RWPE1 (cell line): ENCODE data around the gene TM4SF5.
A peak's percentile ranks its signal among the peaks of the same experiment; 100 is the strongest.

Experiments used
- CTCF ChIA-PET: fragments of 350-600 bp; sonication (Branson Sonifier 250); formaldehyde crosslinking; extraction: SDS; loops from one replicate; lab custom pipeline; 2021; lab: Yijun Ruan, JAX
- POLR2A ChIA-PET: fragments of 400-600 bp; formaldehyde crosslinking; extraction: SDS; loops from one replicate; lab custom pipeline; 2020; ENCODE audit warnings: antibody characterized with exemption; ENCODE audit not compliant: low non-redundant PET; lab: Yijun Ruan, JAX
- DNase-seq: peaks from one replicate; pipeline ENCODE4 v3.0.0; 2012; ENCODE audit warnings: low spot score
- H3K27ac ChIP-seq: fragments of 450-650 bp; 2 replicates; pipeline ENCODE4 v1.5.1; 2017
- CTCF ChIP-seq: fragments of 450-650 bp; conservative IDR thresholded peaks from 2 replicates; pipeline ENCODE4 v1.5.1; 2017; ENCODE audit warnings: low read depth, mild to moderate bottlenecking

TM4SF5 gene

GRCh38 chr17:4806777-4807604 is 35.3 kb downstream of the TM4SF5 start, which contains the start of gene PLD2:
TSS of gene PLD2 (plus strand) at chr17:4807152. CDS start at chr17:4807773, 621 bp downstream.
- no peak for TF ChIP-seq CTCF
- DNase-seq, result peak; percentile 95
- CTCF ChIA-PET, result interaction anchor here (0.5 to 1.8 kb wide), 6 partner anchors 17 to 81 kb away, joined by 3 to 8 read pairs (median 4); partner anchors contain the start of gene MED11
- peak within 1 kb of the TSS; percentile 73 for H3K27ac ChIP-seq
- POLR2A ChIA-PET, result interaction anchor here (0.6 kb wide), 1 partner anchor 10 kb away, joined by 4 read pairs; no protein-coding TSS in a partner anchor

GRCh38 chr17:4807605-4808377 is 36.1 kb downstream of the TM4SF5 start:
- ChIA-PET CTCF (interaction anchor here (0.5 to 1.8 kb wide), 4 partner anchors 18 to 77 kb away, joined by 3 to 8 read pairs (median 4); partner anchors contain the start of gene MED11), POLR2A (no interaction called here)
- H3K27ac ChIP-seq, result peak overlapping the region; percentile 73
- DNase-seq, result no peak
- no peak for TF ChIP-seq CTCF

GRCh38 chr17:4808378-4808767 is 36.7 kb downstream of the TM4SF5 start:
- H3K27ac ChIP-seq, result peak overlapping the region; percentile 73
- POLR2A ChIA-PET, result interaction anchor here (0.7 kb wide), 1 partner anchor 44 kb away, joined by 4 read pairs; no protein-coding TSS in a partner anchor
- CTCF ChIA-PET, result interaction anchor here (1.5 kb wide), 1 partner anchor 11 kb away, joined by 6 read pairs; no protein-coding TSS in a partner anchor
- TF ChIP-seq CTCF, result no peak
- no peak for DNase-seq

- POLR2A ChIA-PET, result no interaction called here
- CTCF ChIA-PET, result interaction anchor here (0.7 to 1.1 kb wide), 2 partner anchors 21 to 56 kb away, joined by 3 read pairs; no protein-coding TSS in a partner anchor
- TF ChIP-seq CTCF, result no peak
- peak overlapping the region; percentile 73 for H3K27ac ChIP-seq
- DNase-seq, result no peak
Observed at GRCh38 chr17:4810696-4811290, 39.1 kb downstream of the TM4SF5 start.

GRCh38 chr17:4811471-4811870 is 39.8 kb downstream of the TM4SF5 start:
- POLR2A ChIA-PET, result interaction anchor here (0.6 kb wide), 1 partner anchor 23 kb away, joined by 3 read pairs; the partner anchor contains the start of gene GLTPD2
- H3K27ac ChIP-seq, result no peak overlapping the region; the same call in 1 of the 2 replicates
- no peak for TF ChIP-seq CTCF
- CTCF ChIA-PET, result interaction anchor here (1.1 kb wide), 1 partner anchor 22 kb away, joined by 3 read pairs; no protein-coding TSS in a partner anchor
- no peak for DNase-seq
